ENCODE results near the gene UBL7.

DNA sequence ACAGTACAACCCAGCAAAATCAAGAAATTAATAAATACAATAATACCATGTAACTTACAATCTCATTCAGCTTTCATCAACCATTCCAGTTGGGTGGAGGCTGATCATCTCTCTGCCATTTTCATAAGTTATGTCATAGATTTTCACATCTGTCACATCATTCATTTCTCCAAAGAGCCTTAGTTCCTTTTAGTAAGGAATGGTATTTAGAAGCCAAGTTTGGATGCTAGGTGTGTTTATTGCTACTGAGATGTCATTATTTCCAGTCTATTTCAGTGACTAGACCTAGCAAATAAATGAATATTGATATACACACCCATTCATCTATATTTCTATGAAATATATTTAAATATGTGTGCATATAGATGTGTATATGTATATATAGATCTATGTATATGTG lies 2.7 kb upstream of the UBL7 start:
- TF ChIP-seq, protein P1, sequence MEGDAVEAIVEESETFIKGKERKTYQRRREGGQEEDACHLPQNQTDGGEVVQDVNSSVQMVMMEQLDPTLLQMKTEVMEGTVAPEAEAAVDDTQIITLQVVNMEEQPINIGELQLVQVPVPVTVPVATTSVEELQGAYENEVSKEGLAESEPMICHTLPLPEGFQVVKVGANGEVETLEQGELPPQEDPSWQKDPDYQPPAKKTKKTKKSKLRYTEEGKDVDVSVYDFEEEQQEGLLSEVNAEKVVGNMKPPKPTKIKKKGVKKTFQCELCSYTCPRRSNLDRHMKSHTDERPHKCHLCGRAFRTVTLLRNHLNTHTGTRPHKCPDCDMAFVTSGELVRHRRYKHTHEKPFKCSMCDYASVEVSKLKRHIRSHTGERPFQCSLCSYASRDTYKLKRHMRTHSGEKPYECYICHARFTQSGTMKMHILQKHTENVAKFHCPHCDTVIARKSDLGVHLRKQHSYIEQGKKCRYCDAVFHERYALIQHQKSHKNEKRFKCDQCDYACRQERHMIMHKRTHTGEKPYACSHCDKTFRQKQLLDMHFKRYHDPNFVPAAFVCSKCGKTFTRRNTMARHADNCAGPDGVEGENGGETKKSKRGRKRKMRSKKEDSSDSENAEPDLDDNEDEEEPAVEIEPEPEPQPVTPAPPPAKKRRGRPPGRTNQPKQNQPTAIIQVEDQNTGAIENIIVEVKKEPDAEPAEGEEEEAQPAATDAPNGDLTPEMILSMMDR (IDR thresholded peaks at IDR 0.05): no peak
- no peak for TF ChIP-seq EP300 (IDR thresholded peaks at IDR 0.05)
